ENCODE results near the gene TCF7L1.

TCF7L1 gene

GRCh38 chr2:85255456-85255812, 122.2 kb downstream of the TCF7L1 start:
- DNase-seq (ENCODE audit: low read depth in 2 of 2), result no peak

- DNase-seq (ENCODE audit: low read depth in 2 of 2), result no peak
Observed at GRCh38 chr2:85255813-85256594, 122.8 kb downstream of the TCF7L1 start.

- DNase-seq (ENCODE audit: low read depth in 2 of 2), result no peak
Observed at GRCh38 chr2:85257359-85257969, 124.3 kb downstream of the TCF7L1 start.

- no peak for DNase-seq (ENCODE audit: low read depth in 2 of 2)
Observed at GRCh38 chr2:85257970-85258605, 124.9 kb downstream of the TCF7L1 start.

GRCh38 chr2:85259101-85259590, 126.0 kb downstream of the TCF7L1 start:
- no peak for DNase-seq (ENCODE audit: low read depth in 2 of 2)

GRCh38 chr2:85259879-85260278, 126.7 kb downstream of the TCF7L1 start:
- no peak for DNase-seq (ENCODE audit: low read depth in 2 of 2)

GRCh38 chr2:85263591-85263990, 130.4 kb downstream of the TCF7L1 start:
- DNase-seq (ENCODE audit: low read depth in 2 of 2), result no peak

GRCh38 chr2:85264471-85264870, 131.3 kb downstream of the TCF7L1 start:
- no peak for DNase-seq (ENCODE audit: low read depth in 2 of 2)

- no peak for DNase-seq (ENCODE audit: low read depth in 2 of 2)
Observed at GRCh38 chr2:85265304-85265703, 132.1 kb downstream of the TCF7L1 start.

GRCh38 chr2:85266146-85267041, 133.2 kb downstream of the TCF7L1 start:
- DNase-seq (ENCODE audit: low read depth in 2 of 2), result peak; percentile 18 to 20

GRCh38 chr2:85269959-85270358, 136.8 kb downstream of the TCF7L1 start:
- DNase-seq (ENCODE audit: low read depth in 2 of 2), result no peak

GRCh38 chr2:85272357-85272756, 139.2 kb downstream of the TCF7L1 start:
- DNase-seq (ENCODE audit: low read depth in 2 of 2), result no peak

GRCh38 chr2:85273738-85274731, 140.8 kb downstream of the TCF7L1 start:
- no peak for DNase-seq (ENCODE audit: low read depth in 2 of 2)

- DNase-seq (ENCODE audit: low read depth in 2 of 2), result no peak
Observed at GRCh38 chr2:85275984-85276540, 142.9 kb downstream of the TCF7L1 start.

GRCh38 chr2:85276571-85277118, 143.5 kb downstream of the TCF7L1 start:
- no peak for DNase-seq (ENCODE audit: low read depth in 2 of 2)

GRCh38 chr2:85277416-85278158, 144.4 kb downstream of the TCF7L1 start:
- no peak for DNase-seq (ENCODE audit: low read depth in 2 of 2)

GRCh38 chr2:85278361-85278760, 145.2 kb downstream of the TCF7L1 start:
- no peak for DNase-seq (ENCODE audit: low read depth in 2 of 2)

- DNase-seq (ENCODE audit: low read depth in 2 of 2), result no peak
Observed at GRCh38 chr2:85281553-85281952, 148.4 kb downstream of the TCF7L1 start.

GRCh38 chr2:85282914-85283313, 149.7 kb downstream of the TCF7L1 start:
- no peak for DNase-seq (ENCODE audit: low read depth in 2 of 2)
